HG02623 (cell line): Measurements from ENCODE around the gene AKIRIN1.
"Not testable (repeated sequence)": the region's sequence is repeated elsewhere in the genome, so short reads cannot be mapped to it uniquely, and the experiment has no call there.

Experiments used
- ATAC-seq: cut with Tn5 transposase; IDR thresholded peaks from one replicate; pipeline ENCODE4 v1.9.1; 2021; ENCODE audit warnings: moderate library complexity; ENCODE audit not compliant: unreplicated experiment

AKIRIN1 gene

GRCh38 chr1:39044762-39045161, 53.7 kb downstream of the AKIRIN1 start:
- ATAC-seq = no peak

GRCh38 chr1:39045231-39045630, 54.2 kb downstream of the AKIRIN1 start:
- no peak for ATAC-seq

- ATAC-seq = no peak
These were observed 55.6 kb downstream of the AKIRIN1 start for GRCh38 chr1:39046613-39047210.

GRCh38 chr1:39047374-39048229, 56.5 kb downstream of the AKIRIN1 start:
- ATAC-seq = no peak

GRCh38 chr1:39048745-39049370, 57.8 kb downstream of the AKIRIN1 start:
- no peak for ATAC-seq

- ATAC-seq = no peak
These were observed 58.9 kb downstream of the AKIRIN1 start for GRCh38 chr1:39050001-39050400.

GRCh38 chr1:39051193-39051850, 60.2 kb downstream of the AKIRIN1 start:
- ATAC-seq = not testable (repeated sequence)

GRCh38 chr1:39051956-39052355, 60.9 kb downstream of the AKIRIN1 start:
- ATAC-seq = no peak

GRCh38 chr1:39055213-39055710, 64.2 kb downstream of the AKIRIN1 start:
- ATAC-seq = not testable (repeated sequence)
